Panc1 (cell line): Measurements from ENCODE around the gene MTHFD2L. TPM values are rescaled to one million over a fixed set of nuclear protein-coding genes. Genes with fewer than 3 reads are reported as not detected.

Experiments
- ATAC-seq: fragments of 200-7000 bp; cut with Tn5 transposase; 2 replicates; pipeline ENCODE4 v1.9.1; 2020; ENCODE audit warnings: mild to moderate bottlenecking, moderate library complexity
- BruUV-seq: library from RNA; stranded (reverse); fragments of 400-500 nt; replicated peaks from 2 replicates; lab custom pipeline; 2021; lab: Mats Ljungman, UMichigan
- CTCF ChIA-PET: fragments of 300-600 bp; sonication (Branson Sonifier 250); formaldehyde crosslinking; loops from one replicate; lab custom pipeline; 2022; ENCODE audit warnings: antibody characterized with exemption; lab: Charles Lee
- POLR2A ChIA-PET: fragments of 300-600 bp; sonication (Branson Sonifier 250); formaldehyde crosslinking; loops from one replicate; lab custom pipeline; 2022; ENCODE audit warnings: antibody characterized with exemption; lab: Charles Lee
- DNase-seq: peaks from one replicate; pipeline ENCODE4 v3.0.0-alpha.2; 2010; ENCODE audit warnings: low read depth, low spot score
- H3K27ac ChIP-seq: 2 replicates; pipeline ENCODE4 v1.5.1; 2011; ENCODE audit warnings: mild to moderate bottlenecking, low read length, inconsistent platforms
- H3K27me3 ChIP-seq: fragments of 200-500 bp; sonication (Bioruptor generic); 2 replicates; pipeline ENCODE4 v1.6.0; 2014; ENCODE audit warnings: low read length, inconsistent platforms; ENCODE audit not compliant: control insufficient read depth, insufficient read depth
- H3K36me3 ChIP-seq: fragments of 200-500 bp; sonication (Bioruptor generic); 2 replicates; pipeline ENCODE4 v1.5.1; 2014; ENCODE audit warnings: inconsistent platforms, mild to moderate bottlenecking, low read length, moderate library complexity; ENCODE audit not compliant: control insufficient read depth, insufficient read depth
- H3K4me1 ChIP-seq: 2 replicates; pipeline ENCODE4 v1.5.1; 2011; ENCODE audit warnings: inconsistent platforms, mild to moderate bottlenecking, low read length, moderate library complexity; ENCODE audit not compliant: control insufficient read depth, insufficient read depth
- H3K4me3 ChIP-seq, 2 experiments: 2 replicates each; pipeline ENCODE4 v1.5.1; 2011 to 2012; ENCODE audit warnings: low read depth in 2 of 2, low read length in 2 of 2, mild to moderate bottlenecking in 2 of 2, inconsistent platforms in 1 of 2, moderate library complexity in 1 of 2
- H3K9me3 ChIP-seq: fragments of 200-500 bp; sonication (Bioruptor generic); 2 replicates; pipeline ENCODE4 v1.5.1; 2014; ENCODE audit warnings: low read depth, mild to moderate bottlenecking, inconsistent platforms, low read length, moderate library complexity; ENCODE audit not compliant: control insufficient read depth, insufficient read depth
- CTCF ChIP-seq: fragments of 450-650 bp; IDR thresholded peaks from 2 replicates; pipeline ENCODE4 v1.5.1; 2017; ENCODE audit warnings: mild to moderate bottlenecking
- POLR2AphosphoS5 ChIP-seq: IDR thresholded peaks from 2 replicates; pipeline ENCODE4 v1.6.1; 2012; ENCODE audit warnings: mild to moderate bottlenecking, low read depth, low read length, moderate library complexity
- REST ChIP-seq, 2 experiments: IDR thresholded peaks; 2 replicates each; pipeline ENCODE4 v1.6.1; 2011 to 2012; ENCODE audit warnings: low read depth in 2 of 2, control low read depth in 1 of 2, low read length in 1 of 2, mild to moderate bottlenecking in 1 of 2, moderate library complexity in 1 of 2; ENCODE audit not compliant: insufficient read depth in 1 of 2
- SIN3A ChIP-seq: IDR thresholded peaks from 2 replicates; pipeline ENCODE4 v1.6.1; 2012; ENCODE audit warnings: low read depth, mild to moderate bottlenecking, low read length, moderate library complexity, borderline replicate concordance; ENCODE audit not compliant: insufficient read depth
- TCF7L2 ChIP-seq: IDR thresholded peaks from 2 replicates; pipeline ENCODE4 v1.6.1; 2011; ENCODE audit warnings: mild to moderate bottlenecking, low read depth, low read length, inconsistent platforms
- in situ Hi-C: cut with HindIII; loops from 2 replicates; pipeline ENCODE4 v1.10.0; 2016; ENCODE audit warnings: low sequenced_read_pairs, low pct_unique_long_range_greater_than_20kb
- intact Hi-C: fragments of 100-400 bp; cut with micrococcal nuclease; formaldehyde crosslinking; loops from one replicate; pipeline ENCODE4 v1.10.0; 2022; ENCODE audit not compliant: unreplicated experiment
- total RNA-seq: library from RNA; stranded (reverse); gene quantifications from one replicate; pipeline ENCODE4 v1.2.1, GENCODE V29; 2021; ENCODE audit not compliant: unreplicated experiment

Gene MTHFD2L
- total RNA-seq, 1 experiment from 2014 or later, result 6.6 TPM

- TF ChIP-seq CTCF (no peak), POLR2AphosphoS5 (no peak), TCF7L2 (no peak), REST (IDR thresholded peaks at IDR 0.05; ENCODE audit: insufficient read depth in 1 of 2, low read depth in 2 of 2, low read length in 1 of 2) (no peak), SIN3A (no peak)
- CTCF ChIA-PET, result no interaction called here
- in situ Hi-C loops (no loop called here), intact Hi-C loops (no loop called here)
- no peaks in the 10 kb centered on the region for H3K36me3 ChIP-seq
- H3K9me3 ChIP-seq, result no peaks in the 10 kb centered on the region
- no peak for DNase-seq
- POLR2A ChIA-PET, result interaction anchor here (0.6 kb wide), 1 partner anchor 39 kb away, joined by 3 read pairs; no protein-coding TSS in a partner anchor
- no peak within 1 kb of the TSS for H3K4me3 ChIP-seq
- BruUV-seq, result no TSS peak
- no peaks in the 10 kb centered on the region for H3K27me3 ChIP-seq
- no peak within 1 kb of the TSS for H3K27ac ChIP-seq
- no peaks in the 10 kb centered on the region for H3K4me1 ChIP-seq
- no peak for ATAC-seq
Observed at GRCh38 chr4:74308215-74308614, 150.3 kb downstream of the MTHFD2L start, which contains the start of gene EPGN. TSS of gene EPGN (plus strand) at chr4:74308470. CDS start at chr4:74308534, 64 bp downstream.

- H3K27ac ChIP-seq, result no peak overlapping the region
Observed at GRCh38 chr4:74309223-74309622, 151.3 kb downstream of the MTHFD2L start.

More at GRCh38 chr4:74309223-74309622, 151.3 kb downstream of the MTHFD2L start:
- POLR2A ChIA-PET, result no interaction called here
- no TSS peak for BruUV-seq
- no peak overlapping the region for H3K4me3 ChIP-seq
- DNase-seq, result no peak
- H3K4me1 ChIP-seq, result no peaks in the 10 kb centered on the region
- in situ Hi-C loops (no loop called here), intact Hi-C loops (no loop called here)
- CTCF ChIA-PET, result no interaction called here
- ATAC-seq, result no peak
- H3K27me3 ChIP-seq, result no peaks in the 10 kb centered on the region
- TF ChIP-seq SIN3A (no peak), POLR2AphosphoS5 (no peak), REST (IDR thresholded peaks at IDR 0.05; ENCODE audit: insufficient read depth in 1 of 2, low read depth in 2 of 2, low read length in 1 of 2) (no peak), TCF7L2 (no peak), CTCF (no peak)
- no peaks in the 10 kb centered on the region for H3K9me3 ChIP-seq
- H3K36me3 ChIP-seq, result no peaks in the 10 kb centered on the region
